NCI-H345 (cell line): ENCODE measurements around the gene TTC39C.

ENCODE experiments used
- DNase-seq: peaks from one replicate; lab custom pipeline; 2025; lab: John Stamatoyannopoulos, UW

The TTC39C gene

DNA sequence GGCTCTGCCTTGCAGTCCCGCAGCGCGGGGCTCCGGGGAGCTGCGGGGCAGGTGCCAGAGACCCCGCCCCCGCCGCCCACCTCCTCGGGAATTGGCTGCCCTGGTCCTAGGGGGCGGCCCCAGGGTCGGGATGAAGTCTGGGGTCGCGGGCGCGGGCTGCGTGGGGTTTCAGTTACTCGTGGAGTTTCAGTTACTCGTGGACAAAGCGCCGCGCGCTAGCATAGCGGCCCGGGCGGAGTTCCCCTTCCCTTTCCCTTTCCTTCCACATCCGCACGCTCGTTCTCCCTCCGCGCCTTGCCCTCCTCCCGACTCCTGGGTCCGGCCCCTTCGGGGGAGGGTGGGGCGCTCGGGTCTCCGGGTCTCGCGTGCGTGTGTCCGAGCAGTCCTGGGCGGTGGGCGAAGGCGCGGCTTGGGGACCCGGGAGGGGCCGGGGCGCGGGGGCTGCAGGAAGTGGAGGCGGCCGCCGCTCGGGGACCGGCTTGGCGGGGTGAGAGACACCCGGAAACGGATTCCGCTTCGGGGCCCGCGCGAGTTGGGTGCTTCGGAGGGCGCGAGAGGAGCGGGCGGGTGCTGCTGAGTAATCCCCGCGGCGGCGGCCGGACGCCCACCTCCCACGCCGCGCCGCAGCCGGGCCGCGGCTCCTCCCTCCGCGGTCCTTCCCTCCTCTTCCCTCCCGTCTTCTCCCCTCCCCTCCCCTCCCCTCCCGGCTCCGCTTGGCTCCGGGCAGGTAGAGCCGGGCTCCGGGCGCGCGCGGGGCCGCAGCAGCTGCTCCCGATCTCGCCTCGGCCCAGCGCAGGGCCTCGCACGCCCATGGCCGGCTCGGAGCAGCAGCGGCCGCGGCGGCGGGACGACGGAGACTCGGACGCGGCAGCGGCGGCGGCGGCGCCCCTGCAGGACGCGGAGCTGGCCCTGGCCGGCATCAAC is at the start of gene TTC39C:
TSS of gene TTC39C (plus strand) at position 693 of the 924 bp plus-strand sequence. CDS start at position 811, 118 bp downstream.
- peak; percentile 65 for DNase-seq

DNA sequence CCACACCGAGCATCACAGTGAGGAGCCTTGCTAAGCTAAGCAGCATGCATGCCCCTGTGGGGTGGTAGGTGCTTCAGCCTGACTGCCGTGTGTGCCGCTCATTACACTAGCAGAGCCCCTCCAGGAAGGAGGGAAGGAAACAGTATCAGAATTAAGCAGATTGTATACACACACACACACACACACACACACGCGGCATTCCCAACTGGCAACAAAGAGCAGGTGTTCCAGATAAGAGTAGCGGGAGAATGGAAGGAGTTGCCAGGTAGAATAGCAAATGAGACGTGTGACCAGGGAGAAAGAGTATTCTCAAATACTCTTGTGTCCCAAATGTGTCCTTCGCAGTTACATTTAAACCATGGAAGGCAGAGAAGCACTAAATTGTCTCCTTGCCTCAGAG is 47.6 kb upstream of the TTC39C start:
- DNase-seq: peak; percentile 46

DNA sequence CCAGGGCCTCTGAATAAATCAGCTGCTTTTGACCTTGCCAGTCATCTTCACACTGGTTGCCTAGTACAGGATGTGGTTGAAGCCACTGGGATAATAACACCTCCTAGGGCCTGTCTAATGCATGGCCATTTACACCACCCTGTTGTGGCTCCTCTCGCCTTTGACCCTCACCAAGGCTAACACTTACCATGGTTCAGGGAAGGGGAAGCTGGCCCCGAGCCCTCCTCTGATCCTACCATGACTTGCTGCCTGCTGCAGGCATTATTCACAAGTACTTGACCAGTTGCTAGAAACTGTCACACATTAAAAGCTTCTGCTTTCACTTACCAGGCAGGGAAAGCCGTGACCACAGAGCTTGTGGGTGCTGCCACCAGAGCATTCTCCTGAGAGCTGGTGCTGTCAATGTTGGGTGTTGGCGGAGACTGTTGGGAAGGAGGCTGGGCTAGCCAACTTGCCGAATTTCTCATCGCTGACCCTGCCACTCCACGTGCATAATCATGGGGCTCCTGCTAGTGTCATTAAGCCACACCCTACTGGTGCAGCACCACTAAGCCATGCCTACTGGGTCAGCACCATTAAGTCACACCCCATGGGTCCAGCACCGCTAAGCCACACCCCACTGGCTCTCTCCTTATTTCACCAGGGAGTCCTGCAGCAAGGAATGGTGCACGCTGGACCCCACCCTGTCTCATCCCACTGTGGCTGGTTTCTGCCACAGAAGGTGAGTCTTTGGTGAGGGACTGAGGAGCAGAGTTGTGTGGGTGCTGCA is 47.0 kb upstream of the TTC39C start:
- no peak for DNase-seq

DNA sequence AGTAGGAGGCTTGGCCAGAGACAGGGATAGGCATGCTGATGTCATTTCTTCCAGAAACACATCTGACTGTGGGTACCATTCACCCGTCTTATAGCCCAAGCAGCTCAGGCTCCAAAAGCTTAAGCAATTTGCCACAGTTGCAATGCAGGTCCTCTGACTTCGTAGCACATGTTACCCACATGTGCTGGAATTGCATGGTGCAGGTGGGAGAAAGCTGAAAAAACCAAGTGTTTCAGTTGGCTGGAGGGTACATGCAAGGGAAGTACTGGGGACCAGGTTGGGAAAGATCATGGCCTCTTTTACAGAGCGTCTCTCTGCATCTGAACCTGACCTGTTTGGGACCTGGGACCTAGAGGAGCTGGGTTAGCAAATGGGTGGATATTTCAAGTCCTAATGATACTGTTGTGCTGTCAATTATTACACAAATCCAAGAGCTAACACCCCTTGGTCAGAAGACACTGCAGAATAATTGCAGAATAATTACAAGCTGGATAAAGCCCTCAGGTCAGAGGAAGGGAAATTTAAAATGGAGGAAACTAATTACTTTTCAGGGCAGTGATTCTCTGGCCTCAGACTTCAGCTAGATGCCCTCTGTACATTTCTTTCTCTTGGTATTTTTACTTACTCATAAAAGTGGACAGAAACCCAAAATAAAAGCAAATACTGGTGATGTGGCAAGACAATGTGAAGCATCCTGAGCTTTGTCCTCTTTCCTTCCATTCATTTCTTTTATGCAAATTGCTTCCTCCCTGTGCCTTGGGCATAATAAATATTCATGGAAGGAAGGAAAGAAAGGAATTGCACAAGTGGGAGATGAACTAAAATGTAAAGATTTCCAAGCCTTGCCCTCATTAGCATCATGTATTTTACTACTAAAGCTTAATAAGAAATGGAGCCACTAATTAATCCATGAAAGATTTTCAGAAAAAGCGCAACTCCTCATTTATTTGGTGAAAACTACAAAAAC is 45.6 kb upstream of the TTC39C start:
- no peak for DNase-seq

DNA sequence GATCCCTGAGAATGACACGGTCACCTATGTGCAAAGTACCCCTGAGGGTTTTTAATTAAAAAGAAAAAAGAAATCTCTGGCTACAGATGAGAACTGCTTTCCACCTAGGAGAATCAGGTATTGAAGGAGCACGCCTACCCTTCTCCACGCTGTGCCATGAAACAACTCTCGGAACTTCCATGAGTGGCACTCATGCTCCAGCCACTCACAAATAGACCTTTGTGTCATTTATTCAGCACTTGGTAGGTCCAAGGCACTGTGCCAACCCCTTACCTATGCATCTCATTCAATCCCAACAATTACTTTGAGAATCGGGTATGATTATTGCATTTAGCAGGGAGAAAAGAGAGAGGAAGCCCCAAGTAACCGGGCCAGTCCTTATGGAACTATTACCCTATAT is 44.9 kb upstream of the TTC39C start:
- DNase-seq: peak; percentile 49

DNA sequence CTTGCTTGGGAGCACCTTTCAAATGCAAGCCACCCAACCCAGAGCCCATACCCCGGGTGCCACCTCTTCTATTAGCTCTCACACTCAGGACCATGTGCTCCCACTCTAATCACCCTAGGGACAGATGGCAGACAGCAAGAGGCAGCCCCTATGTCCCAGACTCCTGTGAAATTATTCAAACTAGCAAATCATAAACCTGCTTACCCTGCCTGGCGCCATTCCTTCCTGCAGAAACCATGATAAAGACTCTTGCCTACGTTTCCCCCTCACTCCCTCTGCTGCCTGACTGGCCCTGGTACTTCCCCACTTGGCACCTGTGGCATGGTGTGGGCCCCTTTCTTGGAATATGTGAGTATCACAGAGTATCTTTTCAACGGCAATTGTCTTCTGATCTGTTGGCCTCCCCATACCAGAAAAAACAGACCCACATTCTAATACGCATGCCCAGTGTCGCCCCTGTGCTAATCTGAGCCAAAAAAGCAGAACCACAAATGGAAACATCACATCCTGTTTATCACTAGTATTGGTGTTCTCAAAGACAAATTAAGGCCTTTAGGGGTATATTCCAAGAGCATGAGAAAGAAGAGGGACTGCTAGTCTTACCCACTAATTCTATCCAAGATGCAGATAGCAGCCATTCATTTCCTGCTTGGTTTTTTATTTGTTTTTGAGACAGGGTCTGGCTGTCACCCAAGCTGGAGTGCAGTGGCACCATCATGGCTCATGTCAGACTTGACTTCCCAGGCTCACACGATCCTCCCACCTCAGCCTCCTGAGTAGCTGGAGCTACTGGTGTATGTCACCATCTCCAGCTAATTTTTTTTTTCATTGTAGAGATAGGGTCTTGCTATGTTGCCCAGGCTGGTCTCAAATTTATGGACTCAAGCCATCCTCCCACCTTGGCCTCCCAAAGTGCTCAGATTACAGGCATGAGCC is 44.1 kb upstream of the TTC39C start:
- DNase-seq: no peak

DNA sequence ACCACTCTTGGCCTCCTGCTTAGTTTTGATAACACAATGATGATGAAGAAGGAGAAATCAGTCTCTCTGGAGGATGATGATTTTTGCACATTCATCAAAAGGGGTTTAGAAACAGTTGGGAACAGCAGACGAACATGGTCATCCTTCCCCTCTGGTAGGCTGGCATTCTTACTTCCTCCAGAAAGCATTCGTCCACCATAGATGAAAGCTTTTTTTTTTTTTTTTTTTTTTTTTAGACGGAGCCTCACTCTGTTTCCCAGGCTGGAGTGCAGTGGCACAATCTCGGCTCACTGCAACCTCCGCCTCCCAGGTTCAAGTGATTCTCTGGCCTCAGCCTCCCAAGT is 43.5 kb upstream of the TTC39C start:
- no peak for DNase-seq

DNA sequence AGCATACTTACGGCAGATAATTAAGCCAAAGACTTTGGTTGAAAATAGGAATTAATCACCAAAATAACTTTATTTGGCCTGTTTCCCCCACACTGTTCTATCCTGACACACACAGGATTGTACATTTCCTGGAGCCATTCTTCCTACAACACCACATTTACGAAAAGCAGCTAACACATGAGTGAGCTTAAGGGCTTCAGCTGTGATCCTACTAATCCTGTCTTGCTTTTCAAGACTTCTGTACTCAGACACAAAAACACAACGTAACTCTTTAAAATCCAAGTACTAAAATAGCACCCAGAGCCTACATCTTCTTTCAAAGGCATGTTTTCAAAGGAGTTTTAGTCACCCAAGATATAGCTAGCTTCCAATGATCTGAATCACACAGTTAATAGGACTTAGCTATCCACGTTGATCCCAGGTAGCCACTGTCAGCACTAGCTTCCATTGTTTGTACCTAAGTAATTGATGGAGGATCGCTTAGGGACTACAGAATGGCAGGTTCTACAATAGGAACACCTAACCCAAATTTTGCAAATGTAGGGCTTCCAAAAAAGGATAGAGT is 42.8 kb upstream of the TTC39C start:
- no peak for DNase-seq

DNA sequence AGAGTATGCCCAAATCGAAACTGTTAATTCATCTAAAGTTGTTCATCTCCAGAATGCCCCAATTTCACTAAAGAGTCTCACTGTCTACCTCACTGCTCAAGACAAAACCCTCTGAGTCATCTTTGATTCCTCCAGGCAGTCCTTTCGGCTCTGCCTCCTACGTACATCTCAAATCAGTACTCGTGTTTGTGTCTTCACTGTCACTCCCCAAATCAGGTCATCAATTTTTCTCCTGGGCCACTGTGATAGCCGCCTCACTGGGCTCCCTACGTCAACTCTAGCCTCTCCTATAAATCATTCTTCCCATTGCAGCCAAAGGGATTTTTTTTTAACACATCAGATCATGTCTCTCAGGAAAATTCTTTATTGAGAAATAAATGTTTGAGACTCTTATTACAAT is 42.1 kb upstream of the TTC39C start:
- no peak for DNase-seq

DNA sequence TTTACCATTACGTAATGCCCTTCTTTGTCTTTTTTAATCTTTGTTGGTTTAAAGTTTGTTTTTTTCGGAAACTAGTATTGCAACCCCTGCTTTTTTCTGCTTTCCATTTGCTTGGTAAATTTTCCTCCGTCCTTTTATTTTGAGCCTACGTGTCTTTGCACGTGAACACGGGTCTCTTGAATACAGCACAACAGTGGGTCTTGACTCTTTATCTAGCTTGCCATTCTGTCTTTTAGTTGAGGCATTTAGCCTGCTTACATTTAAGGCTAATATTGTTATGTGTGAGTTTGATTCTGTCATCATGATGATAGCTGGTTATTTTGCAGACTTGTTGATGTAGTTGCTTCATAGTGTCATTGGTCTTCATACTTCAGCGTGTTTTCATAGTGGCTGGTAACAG is 37.5 kb upstream of the TTC39C start:
- no peak for DNase-seq

DNA sequence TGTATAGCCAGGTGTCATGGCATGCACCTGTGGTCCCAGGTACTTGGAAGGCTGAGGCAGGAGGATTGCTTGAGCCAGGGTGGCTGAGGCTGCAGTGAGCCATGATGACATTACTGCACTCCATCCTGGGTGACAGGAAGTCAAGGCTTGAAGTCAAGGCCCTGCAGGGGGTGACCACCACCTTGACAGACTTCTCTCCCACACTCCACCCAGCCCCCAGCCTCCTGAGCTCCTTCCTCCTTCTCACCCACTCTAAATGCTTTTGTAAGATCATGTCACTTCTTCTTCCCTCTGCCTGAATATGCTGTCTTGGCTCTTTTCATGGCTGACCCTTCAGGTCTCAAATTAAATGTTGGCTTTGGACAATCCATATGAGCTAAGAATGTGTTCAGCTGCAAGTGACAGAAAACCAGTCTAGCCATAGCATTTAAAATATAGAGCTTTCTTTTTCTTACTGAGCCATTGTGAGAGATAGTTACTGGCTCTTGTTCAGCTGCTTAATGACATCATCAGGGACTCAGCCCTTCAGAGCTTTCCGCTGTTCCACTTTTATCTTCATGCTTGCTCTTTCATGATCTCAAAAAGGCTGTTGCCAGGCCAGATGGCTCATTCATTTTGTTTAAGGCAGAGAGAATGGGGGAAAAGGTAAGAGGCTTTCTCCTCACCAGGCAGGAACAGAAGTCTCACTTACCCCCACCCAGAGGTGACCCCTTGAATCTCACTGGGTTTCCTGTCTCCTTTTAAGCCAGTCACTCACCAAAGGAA is 36.7 kb upstream of the TTC39C start:
- DNase-seq: no peak

DNA sequence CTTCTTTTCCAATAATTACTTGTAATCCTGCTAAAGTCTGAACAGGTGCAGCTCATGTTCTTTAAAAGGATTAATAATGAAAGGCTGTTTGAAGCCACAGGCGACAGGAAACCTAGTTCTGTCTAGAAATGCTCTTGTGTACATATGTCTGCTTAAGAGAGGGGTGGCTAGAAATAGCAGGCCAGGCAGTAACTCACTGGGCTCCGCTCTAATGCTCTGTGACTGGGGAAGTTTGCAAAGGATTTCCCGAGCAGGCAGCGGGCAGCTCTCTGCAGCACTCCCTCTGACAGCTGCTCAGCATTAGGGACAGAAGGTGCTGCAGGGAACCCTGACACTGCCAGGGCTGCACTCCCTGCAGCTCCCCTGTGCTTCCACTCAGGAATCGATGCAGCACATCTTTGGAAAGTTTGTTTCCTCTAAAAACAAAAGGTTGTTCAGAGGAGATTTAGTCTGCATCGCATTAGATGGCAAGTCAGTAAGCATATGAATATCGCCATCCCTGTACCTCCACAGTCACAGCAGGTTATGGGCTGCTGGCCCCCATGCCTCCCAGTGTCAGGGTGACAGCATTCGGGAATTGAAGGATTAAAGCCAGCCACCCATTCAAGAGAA is 33.1 kb upstream of the TTC39C start:
- no peak for DNase-seq

DNA sequence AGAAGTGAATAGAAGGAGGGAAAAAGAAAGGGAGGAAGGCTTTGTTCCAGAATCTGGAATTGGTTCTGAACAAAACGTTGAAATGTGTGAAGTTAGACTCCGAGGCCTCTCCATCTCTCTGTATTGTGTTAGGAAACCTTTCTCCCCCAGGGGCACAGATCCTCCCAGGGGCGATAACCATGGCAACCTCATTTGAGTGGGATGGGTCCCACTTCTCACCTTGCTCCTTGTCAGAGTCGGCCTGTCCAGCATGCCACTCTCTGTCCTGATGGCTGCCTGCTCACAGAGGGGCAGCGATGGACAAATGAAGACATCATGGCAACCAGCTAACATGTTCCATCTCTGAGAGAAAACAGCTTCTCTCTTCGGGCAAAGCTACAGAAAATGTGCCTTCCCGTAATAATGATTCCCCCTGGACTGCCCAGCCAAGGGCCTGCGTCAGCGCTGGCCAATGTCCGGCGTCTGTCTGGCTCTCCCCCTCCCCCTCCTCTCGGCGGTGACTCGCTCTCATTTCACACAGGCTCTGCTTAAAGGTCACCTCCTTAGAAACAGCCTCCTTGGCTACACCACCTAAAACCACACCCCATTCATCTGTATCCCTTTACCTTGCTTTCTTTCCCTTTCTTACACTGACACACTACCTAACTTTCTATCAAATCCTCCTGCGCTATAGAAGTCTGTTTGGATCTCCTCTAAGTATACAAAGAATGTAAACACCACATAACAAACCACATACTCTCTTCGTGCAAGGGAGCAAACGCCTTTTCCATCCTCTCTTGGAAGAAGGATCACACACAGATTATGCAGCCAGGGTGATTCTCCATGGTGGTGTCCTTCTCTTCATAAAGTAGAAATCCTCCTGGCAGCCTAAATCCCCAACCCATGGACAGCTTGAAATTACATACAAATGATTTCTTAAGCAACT is 32.1 kb upstream of the TTC39C start:
- no peak for DNase-seq

DNA sequence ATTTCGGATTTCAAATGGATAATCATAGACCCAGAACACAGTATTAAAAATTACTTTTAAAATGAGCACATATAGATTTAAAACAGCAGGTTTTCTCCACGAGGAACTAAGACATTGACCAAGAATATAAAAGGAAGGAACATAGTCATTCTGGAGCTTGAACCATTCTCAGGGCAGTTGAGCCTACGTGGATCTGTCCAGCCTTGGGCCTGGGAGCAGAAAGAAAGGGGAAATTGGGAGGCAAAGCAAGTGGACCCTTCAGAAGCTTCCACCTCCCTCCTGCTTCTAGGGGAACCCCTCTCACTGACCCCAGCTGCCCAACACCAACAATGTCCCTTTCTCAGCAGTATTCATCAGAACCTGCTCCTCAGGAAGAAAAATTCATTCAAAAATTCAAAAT is 31.4 kb upstream of the TTC39C start:
- DNase-seq: no peak

DNA sequence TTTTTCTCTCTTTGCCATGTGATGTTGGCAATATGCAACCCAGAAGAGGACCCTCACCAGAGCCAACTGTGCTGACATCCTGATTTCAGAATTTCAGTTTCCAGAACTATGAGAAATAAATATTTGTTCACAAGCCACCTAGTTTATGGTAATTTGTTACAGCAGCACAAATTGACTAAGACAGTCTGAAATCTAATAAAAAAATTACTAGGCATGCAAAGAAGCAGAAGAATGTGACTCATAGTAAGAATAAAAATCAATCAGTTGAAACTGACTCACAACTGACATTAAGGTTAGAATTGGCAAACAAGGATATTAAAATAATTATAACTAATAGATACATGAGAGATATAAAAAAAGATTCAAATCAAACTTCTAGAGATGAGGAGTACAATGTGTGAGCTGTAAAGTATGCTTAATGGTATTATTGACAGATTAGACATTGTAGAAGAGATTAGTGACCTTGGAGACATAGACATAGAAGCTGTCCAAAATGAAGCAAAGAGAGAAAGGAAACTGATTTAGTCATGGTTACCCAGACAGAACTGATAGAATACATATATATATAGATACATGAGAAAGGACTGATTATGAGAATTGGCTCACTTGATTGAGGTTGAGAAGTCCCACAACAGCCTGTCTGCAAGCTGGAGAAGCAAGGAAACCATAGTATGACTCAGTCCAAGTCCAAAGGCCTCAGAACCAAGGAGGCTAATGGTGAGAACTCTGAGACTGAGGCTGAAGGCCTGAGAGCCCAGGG is 27.8 kb upstream of the TTC39C start:
- DNase-seq: no peak

DNA sequence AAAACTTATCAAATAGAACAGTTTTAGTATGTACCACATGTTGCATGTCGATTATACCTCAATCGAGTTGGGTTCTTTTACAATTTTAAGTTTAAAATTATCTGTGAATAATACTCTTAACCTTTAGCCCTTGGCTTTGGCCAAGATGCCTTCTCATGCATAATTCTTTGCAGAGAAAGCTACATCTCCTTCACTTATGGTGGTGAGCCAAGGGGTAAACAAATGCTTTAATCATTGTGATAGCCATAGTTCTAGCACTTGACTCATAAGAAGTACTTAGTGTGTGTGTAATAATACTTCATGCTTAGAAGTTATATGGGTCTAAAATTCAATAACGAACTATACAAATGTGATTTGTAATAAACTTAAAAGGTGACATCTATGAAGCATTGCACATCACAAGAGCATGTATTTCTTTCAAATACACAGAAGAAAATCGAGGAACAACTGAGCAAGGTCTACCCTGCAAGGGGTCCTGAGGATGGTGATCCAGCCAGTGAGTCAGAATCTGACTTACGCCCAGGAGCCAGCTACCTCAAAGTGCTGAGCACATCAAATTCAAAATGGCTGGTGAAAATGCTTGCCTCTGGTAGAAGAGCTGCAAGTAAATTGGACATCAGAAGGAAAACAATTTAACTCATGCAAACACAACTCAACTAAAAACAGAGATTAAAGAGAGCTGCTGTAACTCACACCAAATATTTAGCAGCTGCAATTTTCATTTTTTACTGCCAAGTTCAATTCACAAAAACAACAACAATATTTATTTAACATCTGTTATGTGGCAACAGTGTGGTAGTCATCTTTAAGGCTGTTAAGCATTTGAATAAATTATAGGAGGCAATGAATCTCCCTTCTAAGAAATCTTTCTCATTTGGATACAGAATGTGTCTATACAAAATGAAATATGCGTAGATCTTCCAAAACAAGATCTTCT is 23.8 kb upstream of the TTC39C start:
- no peak for DNase-seq
